HG03280 (cell line): Measurements from ENCODE around the gene ZNF618.

Experiments
- ATAC-seq: cut with Tn5 transposase; IDR thresholded peaks from one replicate; pipeline ENCODE4 v1.9.1; 2021; ENCODE audit warnings: mild to moderate bottlenecking, moderate library complexity; ENCODE audit not compliant: unreplicated experiment

Gene ZNF618

GRCh38 chr9:113998525-113999255 lies 122.6 kb downstream of the ZNF618 start:
- no peak for ATAC-seq

- no peak for ATAC-seq
These were observed 123.3 kb downstream of the ZNF618 start for GRCh38 chr9:113999256-114000062.

GRCh38 chr9:114000063-114000454 lies 124.0 kb downstream of the ZNF618 start:
- ATAC-seq = no peak

GRCh38 chr9:114000671-114001409 lies 124.7 kb downstream of the ZNF618 start:
- no peak for ATAC-seq

GRCh38 chr9:114001410-114001685 lies 125.2 kb downstream of the ZNF618 start:
- ATAC-seq = no peak

DNA sequence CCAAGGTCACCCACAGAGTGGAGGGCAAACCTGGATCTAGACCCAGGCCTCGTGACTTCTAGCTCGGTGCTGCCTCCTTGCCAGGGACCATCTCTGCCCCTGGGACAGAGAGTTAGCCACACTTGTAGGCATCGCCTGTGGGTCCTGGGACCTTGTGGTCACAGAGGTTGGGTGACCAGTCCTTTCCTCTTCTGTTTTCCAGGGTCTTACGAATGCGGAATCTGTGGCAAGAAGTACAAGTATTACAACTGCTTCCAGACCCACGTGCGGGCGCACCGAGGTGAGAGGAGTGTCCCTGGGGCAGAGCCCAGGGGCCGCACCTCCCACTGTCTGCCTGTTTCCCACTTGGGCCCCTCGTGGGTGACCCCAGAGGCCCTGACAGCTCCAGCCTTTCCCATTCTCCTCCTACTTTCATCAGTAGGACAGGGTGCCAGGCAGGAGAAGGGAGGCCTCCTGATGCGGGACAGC lies 125.7 kb downstream of the ZNF618 start:
- no peak for ATAC-seq

- ATAC-seq = no peak
These were observed 126.3 kb downstream of the ZNF618 start for GRCh38 chr9:114002271-114002985.

GRCh38 chr9:114002986-114003350 lies 126.9 kb downstream of the ZNF618 start:
- no peak for ATAC-seq

DNA sequence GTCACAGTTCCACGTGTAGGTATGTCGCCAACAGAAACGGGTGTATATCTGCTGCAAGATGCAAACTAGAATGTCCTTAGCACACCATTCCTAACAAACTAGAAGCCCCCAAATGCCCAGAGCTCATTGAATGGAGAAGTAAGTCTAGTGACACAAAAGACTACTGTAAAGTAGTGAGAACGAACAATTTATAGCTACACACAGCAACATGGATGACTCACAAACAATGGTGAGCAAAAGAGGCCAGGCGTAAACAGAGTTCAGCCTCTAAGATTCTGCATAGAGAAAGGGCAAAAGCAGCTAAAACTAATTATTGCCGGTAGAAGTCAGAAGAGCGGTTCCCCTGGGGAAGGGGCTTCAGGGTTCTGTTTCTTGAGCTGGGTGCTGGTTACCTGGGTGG lies 127.2 kb downstream of the ZNF618 start:
- ATAC-seq = no peak

DNA sequence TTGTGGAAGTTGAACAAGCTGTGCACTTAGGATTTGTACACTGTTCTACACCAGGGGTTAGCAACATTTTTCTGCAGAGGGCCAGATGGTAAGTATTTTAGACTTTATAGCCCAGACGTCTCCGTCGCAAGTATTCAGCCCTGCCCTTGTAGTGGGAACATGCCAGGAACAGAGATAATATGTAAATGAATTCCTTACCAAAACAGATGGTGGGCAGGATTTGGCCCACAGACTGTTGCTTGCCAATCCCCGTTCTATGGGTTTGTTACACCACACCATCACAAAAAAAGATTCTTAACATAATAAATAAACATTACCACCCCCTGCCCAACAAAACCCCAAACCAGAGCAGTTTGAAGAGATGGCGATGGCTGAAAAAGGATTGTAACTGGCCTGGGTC lies 127.6 kb downstream of the ZNF618 start:
- ATAC-seq = no peak

DNA sequence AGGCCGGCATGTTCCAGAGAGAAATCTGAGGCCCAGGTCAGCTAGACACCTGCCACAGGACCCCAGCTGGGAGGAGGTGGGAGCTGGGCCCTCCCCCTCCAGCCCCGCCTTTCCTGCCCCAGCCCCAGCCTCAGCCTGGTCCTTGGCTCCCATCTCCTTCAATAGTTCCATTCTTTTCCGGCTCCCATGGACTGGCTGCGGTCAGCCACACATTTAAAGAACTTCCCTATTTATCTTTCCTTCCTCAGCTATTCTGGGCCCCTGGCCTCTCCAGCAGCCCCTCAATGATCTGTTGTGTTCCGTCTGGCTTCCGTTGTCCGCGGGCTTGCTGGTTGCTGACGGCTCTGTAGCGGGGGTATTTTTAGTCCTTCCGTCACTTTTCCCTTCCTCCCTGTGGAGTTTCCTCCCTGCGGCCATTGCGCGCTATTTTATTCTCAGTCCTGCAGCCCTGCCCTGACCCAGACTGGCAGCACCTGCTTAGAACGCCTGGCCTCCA lies 128.2 kb downstream of the ZNF618 start:
- no peak for ATAC-seq

DNA sequence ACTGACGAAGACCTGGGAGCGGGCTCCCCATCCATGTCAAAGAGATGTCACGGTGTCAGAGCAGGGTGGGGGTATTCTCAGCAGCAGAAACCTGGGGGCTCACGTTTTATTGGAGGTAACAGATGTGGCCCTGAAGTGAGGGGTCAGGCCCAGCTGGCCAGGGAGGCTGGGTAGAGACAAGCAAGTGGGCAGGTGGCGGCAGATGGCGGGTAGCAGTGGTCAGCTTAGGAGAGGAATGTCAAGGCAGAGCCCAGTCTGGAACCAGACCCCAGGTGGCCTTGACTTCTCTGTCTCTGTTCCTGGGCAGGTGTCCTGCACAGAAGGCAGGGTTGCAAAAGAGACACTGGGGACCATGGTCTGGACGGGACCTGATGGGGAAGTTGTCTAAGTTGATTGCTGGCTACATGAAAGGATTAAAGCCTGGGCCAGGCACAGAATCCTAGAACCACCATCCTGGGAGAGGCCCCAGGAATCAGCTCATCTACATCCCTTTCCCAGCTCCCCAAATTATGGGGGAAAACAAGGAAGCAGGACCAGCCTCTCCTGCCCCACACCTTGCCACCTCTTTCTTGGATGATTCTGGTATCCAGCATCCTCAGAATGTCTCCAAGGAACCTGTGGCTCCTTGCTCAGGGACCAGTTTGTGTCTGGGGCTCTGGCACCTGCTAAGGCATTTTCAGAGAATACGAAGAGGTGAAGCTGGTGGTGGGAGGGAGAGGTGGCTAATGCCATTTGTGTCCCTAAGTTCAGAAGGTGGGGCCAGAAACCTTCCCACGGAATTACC lies 129.5 kb downstream of the ZNF618 start:
- ATAC-seq = no peak

DNA sequence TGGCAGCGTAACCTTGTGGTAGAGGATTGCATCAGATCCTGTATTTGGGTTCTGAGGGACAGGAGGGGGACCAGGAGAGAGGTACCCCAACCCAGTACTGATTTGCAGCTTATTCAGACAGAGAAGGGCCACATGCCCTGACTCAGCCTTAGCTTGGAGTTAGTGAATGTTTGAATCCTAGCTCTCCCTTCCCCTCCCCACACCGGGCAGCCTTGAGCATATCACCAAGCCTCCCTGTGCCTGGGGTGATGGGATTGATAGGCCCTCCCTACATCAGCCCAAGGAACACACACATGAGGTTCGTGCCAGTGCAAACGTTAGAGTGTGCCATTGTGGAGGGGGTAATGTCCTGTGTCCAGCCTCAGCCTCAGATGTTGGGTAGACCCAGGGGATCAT lies 130.0 kb downstream of the ZNF618 start:
- ATAC-seq = no peak

DNA sequence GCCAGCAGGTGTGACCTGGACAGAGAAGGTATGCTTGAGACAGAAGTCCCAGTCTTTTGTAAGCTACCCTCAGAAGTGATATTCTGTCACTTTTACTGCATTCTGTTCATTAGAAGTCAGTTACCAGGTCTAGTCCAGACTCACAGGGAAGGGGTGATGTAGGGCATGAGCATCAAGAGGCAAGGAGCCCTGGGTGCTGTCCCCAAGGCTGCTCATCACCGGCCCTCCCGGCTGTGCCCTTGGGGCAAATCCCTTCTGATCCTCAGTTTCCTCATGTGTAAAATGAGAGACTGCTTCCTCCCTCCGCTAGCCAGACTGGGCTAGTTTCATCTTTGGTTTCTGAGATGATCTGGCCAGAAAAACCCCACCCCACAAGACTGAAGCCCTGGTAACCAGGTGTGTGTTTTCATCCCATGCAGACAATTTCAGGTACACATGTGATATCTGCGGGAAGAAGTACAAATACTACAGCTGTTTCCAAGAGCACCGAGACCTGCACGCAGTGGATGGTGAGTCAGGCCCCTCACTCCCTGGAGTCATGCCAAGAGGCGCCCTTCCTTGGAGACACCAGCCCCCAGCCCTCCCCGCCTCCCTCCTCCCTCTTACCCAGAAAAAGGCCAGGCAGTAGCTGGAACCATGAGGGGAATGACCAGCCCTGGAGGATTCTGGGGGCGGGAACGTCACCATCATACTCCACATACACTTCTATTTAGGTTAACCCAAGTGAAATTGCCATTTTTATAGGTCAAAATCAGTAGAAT lies 131.0 kb downstream of the ZNF618 start:
- ATAC-seq = no peak

DNA sequence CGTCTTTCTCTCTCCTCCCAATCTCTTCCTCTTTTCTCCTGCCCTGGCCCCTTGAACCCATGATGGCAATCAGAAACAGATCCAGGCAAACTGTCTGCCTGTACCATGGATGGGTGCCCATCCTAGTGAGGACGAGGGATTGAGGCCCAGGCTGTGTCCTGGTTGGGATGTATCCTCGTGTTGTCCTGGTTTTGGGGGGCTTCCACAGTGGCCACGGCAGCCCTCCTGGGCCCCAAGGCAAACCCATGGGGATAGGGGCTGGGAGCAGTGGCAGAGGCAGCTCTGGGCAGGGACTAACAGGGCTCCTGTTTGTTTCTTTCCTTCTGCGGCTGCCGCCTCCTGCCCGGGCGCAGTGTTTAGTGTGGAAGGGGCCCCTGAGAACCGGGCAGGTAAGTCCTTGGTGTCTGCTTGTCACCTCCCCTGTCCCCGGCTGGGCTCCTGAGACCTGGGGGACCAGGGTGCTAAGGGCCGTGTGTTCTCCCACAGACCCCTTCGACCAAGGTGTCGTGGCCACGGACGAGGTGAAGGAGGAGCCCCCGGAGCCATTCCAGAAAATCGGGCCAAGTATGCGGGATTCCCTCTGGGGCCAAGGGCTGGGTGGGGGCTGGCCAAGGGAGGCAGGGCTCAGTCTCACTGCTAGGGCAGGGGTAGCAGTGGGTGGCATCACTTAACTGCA lies 132.0 kb downstream of the ZNF618 start:
- ATAC-seq = no peak

- no peak for ATAC-seq
These were observed 132.7 kb downstream of the ZNF618 start for GRCh38 chr9:114008667-114009410.

DNA sequence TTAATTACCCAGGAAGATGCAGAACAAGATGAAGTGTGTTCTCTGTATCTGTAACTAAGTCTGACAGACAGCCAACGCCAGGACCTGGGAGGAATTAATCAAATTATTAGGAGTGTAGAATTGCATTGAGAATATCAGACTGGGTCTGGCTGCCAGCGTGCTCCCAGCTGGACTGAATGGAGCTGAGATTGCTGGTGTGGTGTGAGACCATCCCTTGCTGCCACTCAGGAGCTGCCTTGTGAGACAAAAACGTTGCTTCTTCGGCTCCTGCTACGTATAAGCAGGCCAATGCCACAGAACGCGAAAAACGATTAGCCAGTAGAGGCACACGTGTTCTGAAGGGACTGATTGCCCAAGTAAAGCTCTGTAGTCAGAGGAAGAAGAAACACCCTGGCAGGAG lies 135.2 kb downstream of the ZNF618 start:
- ATAC-seq = no peak

GRCh38 chr9:114012126-114012525 lies 136.0 kb downstream of the ZNF618 start:
- ATAC-seq = no peak
